ENCODE data around the gene NCR1. TPM values are rescaled to one million over a fixed set of nuclear protein-coding genes. Genes with fewer than 3 reads are reported as not detected.
"Not testable (repeated sequence)": the region's sequence is repeated elsewhere in the genome, so short reads cannot be mapped to it uniquely, and the experiment has no call there.

The NCR1 gene
- total and polyA plus RNA-seq, 2 donors (not counting 1 experiment from before 2014, with no cell fraction given), result 2.4 TPM; not detected in 1

DNA sequence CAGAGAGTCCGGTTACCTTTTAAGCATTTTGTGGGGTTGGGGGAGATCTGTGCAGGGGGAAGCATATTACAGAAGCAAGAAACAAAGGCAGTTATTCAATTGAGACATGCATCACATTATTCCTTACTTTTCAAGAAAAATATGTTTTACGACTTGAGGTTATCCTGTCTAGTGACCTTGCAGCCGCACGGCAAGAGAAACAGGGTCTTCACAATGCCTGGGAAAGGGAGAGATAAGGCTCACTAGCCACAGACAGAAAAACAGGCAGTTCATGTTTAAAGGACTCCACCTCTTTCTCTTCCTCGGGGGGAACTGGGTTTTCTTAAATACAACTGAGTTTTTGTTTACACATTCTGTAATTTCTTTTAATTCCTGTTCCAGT is 536 bp upstream of the NCR1 start:
- no peaks in the 10 kb centered on the region for H3K36me3 ChIP-seq (replicated peaks in 1 of 2; ENCODE audit: control extremely low read depth in 1 of 2, control insufficient read depth in 1 of 2, extremely low read depth in 1 of 2, insufficient read depth in 2 of 2, low read length in 1 of 2)
- ChIA-PET POLR2A (no interaction called here), CTCF (no interaction called here)
- WGBS (ENCODE audit: insufficient coverage), result no CpG with 5 or more reads among the region's 5 CpGs
- H3K4me3 ChIP-seq (ENCODE audit: control extremely low read depth in 1 of 5, extremely low read depth in 1 of 5, insufficient read depth in 1 of 5, low read depth in 2 of 5, low read length in 4 of 5), result peak overlapping the region in 1 of 5 experiments; percentile 46
- TF ChIP-seq EZH2 (IDR thresholded peaks at IDR 0.05; ENCODE audit: borderline replicate concordance, insufficient read depth, low read depth, low read length, poor library complexity, severe bottlenecking), result no peak
- TF ChIP-seq, protein P1, sequence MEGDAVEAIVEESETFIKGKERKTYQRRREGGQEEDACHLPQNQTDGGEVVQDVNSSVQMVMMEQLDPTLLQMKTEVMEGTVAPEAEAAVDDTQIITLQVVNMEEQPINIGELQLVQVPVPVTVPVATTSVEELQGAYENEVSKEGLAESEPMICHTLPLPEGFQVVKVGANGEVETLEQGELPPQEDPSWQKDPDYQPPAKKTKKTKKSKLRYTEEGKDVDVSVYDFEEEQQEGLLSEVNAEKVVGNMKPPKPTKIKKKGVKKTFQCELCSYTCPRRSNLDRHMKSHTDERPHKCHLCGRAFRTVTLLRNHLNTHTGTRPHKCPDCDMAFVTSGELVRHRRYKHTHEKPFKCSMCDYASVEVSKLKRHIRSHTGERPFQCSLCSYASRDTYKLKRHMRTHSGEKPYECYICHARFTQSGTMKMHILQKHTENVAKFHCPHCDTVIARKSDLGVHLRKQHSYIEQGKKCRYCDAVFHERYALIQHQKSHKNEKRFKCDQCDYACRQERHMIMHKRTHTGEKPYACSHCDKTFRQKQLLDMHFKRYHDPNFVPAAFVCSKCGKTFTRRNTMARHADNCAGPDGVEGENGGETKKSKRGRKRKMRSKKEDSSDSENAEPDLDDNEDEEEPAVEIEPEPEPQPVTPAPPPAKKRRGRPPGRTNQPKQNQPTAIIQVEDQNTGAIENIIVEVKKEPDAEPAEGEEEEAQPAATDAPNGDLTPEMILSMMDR (IDR thresholded peaks at IDR 0.05), result no peak
- H3K9ac ChIP-seq (ENCODE audit: low read length), result no peak overlapping the region
- H3K4me2 ChIP-seq (replicated peaks; ENCODE audit: low read depth, low read length, poor library complexity, severe bottlenecking), result peak overlapping the region; percentile 38
- no peaks in the 10 kb centered on the region for H3K4me1 ChIP-seq (ENCODE audit: control insufficient read depth in 2 of 2, insufficient read depth in 2 of 2, low read length in 2 of 2)
- H4K20me1 ChIP-seq (ENCODE audit: control insufficient read depth, insufficient read depth, low read length, poor library complexity, severe bottlenecking), result no peaks in the 10 kb centered on the region
- H3K4me3 Mint-ChIP-seq, result no peak overlapping the region
- H3K27ac Mint-ChIP-seq, result no peak overlapping the region
- ATAC-seq (ENCODE audit: low read depth), result no peak
- peaks cover 0 to 11% (median 0%) of the 10 kb centered on the region in 3 donors for H3K9me3 ChIP-seq (ENCODE audit: control extremely low read depth in 1 of 3, control insufficient read depth in 2 of 3, insufficient read depth in 1 of 3, low read length in 2 of 3)
- intact Hi-C loops (cut with micrococcal nuclease), result no loop called here
- no peaks in the 10 kb centered on the region for H3K4me1 Mint-ChIP-seq
- peaks cover 0 to 7% (median 0%) of the 10 kb centered on the region in 4 experiments for H3K27me3 ChIP-seq (replicated peaks in 1 of 4; ENCODE audit: control extremely low read depth in 1 of 4, control insufficient read depth in 3 of 4, insufficient read depth in 4 of 4, low read length in 3 of 4)
- H3K9me3 Mint-ChIP-seq (ENCODE audit: insufficient read depth), result no peaks in the 10 kb centered on the region
- no peak overlapping the region for H2AFZ ChIP-seq (ENCODE audit: insufficient read depth, low read depth, low read length, poor library complexity, severe bottlenecking)
- H3K27me3 Mint-ChIP-seq, result peaks cover 9% of the 10 kb centered on the region
- no peak for DNase-seq
- H3K79me2 ChIP-seq (ENCODE audit: control insufficient read depth, insufficient read depth, low read length), result no peaks in the 10 kb centered on the region
- no peak overlapping the region for H3K27ac ChIP-seq (ENCODE audit: low read length in 2 of 2)

DNA sequence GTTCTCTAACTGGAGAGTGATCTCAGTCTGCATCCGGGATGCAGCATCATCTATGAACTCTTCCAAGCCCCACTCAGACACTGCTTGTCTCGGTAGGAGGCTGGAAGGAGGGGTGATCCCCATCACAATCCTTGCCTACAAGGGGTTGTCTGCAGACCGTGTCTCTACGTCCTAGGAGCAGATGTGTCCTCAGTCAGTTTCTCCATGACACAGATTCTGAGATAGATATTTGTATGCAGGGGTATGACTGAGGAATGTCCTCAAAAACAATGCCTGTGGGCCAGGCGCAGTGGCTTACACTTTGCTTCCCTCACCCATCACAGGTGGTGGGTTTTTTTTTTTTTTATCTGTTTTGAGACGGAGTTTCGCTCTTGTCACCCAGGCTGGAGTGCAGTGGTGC is 871 bp downstream of the NCR1 start:
- H3K4me3 Mint-ChIP-seq, result no peak overlapping the region
- H3K27ac Mint-ChIP-seq, result no peak overlapping the region
- H3K27me3 Mint-ChIP-seq, result peaks cover 16% of the 10 kb centered on the region
- Histone ChIP-seq H3K79me2 (ENCODE audit: control insufficient read depth, insufficient read depth, low read length) (no peaks in the 10 kb centered on the region), H3K9ac (ENCODE audit: low read length) (no peak overlapping the region), H3K36me3 (replicated peaks in 1 of 2; ENCODE audit: control extremely low read depth in 1 of 2, control insufficient read depth in 1 of 2, extremely low read depth in 1 of 2, insufficient read depth in 2 of 2, low read length in 1 of 2) (no peaks in the 10 kb centered on the region), H3K9me3 (ENCODE audit: control extremely low read depth in 1 of 3, control insufficient read depth in 2 of 3, insufficient read depth in 1 of 3, low read length in 2 of 3) (peaks cover 0 to 11% (median 0%) of the 10 kb centered on the region in 3 donors), H3K4me2 (replicated peaks; ENCODE audit: low read depth, low read length, poor library complexity, severe bottlenecking) (no peak overlapping the region), H3K4me3 (ENCODE audit: control extremely low read depth in 1 of 5, extremely low read depth in 1 of 5, insufficient read depth in 1 of 5, low read depth in 2 of 5, low read length in 4 of 5) (no peak overlapping the region), H4K20me1 (ENCODE audit: control insufficient read depth, insufficient read depth, low read length, poor library complexity, severe bottlenecking) (no peaks in the 10 kb centered on the region), H2AFZ (ENCODE audit: insufficient read depth, low read depth, low read length, poor library complexity, severe bottlenecking) (no peak overlapping the region), H3K27ac (ENCODE audit: low read length in 2 of 2) (no peak overlapping the region), H3K4me1 (ENCODE audit: control insufficient read depth in 2 of 2, insufficient read depth in 2 of 2, low read length in 2 of 2) (no peaks in the 10 kb centered on the region), H3K27me3 (replicated peaks in 1 of 4; ENCODE audit: control extremely low read depth in 1 of 4, control insufficient read depth in 3 of 4, insufficient read depth in 4 of 4, low read length in 3 of 4) (peaks cover 0 to 7% (median 0%) of the 10 kb centered on the region in 4 experiments)
- DNase-seq, result no peak
- no peak for TF ChIP-seq EZH2 (IDR thresholded peaks at IDR 0.05; ENCODE audit: borderline replicate concordance, insufficient read depth, low read depth, low read length, poor library complexity, severe bottlenecking)
- TF ChIP-seq, protein P1 (IDR thresholded peaks at IDR 0.05), result no peak
- no CpG with 5 or more reads among the region's 7 CpGs for WGBS (ENCODE audit: insufficient coverage)
- ChIA-PET POLR2A (no interaction called here), CTCF (interaction anchor here (0.7 kb wide), 1 partner anchor 637 kb away, joined by 3 read pairs; no protein-coding TSS in a partner anchor)
- no peaks in the 10 kb centered on the region for H3K9me3 Mint-ChIP-seq (ENCODE audit: insufficient read depth)
- no peak for ATAC-seq (ENCODE audit: low read depth)
- H3K4me1 Mint-ChIP-seq, result no peaks in the 10 kb centered on the region
- intact Hi-C loops (cut with micrococcal nuclease), result no loop called here

DNA sequence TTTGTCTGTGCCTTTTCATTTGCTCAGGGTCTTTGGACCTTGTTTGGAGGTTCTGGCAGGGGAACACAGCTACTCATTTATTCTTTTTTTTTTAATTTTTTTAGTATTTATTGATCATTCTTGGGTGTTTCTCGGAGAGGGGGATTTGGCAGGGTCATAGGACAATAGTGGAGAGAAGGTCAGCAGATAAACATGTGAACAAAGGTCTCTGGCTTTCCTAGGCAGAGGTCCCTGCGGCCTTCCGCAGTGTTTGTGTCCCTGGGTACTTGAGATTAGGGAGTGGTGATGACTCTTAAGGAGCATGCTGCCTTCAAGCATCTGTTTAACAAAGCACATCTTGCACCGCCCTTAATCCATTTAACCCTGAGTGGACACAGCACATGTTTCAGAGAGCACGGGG is 2.0 kb downstream of the NCR1 start:
- DNase-seq; H3K27me3 ChIP-seq (replicated peaks in 1 of 4; ENCODE audit: control extremely low read depth in 1 of 4, control insufficient read depth in 3 of 4, insufficient read depth in 4 of 4, low read length in 3 of 4); H3K4me2 ChIP-seq (replicated peaks; ENCODE audit: low read depth, low read length, poor library complexity, severe bottlenecking); H3K36me3 ChIP-seq (replicated peaks in 1 of 2; ENCODE audit: control extremely low read depth in 1 of 2, control insufficient read depth in 1 of 2, extremely low read depth in 1 of 2, insufficient read depth in 2 of 2, low read length in 1 of 2); H3K4me1 Mint-ChIP-seq; H3K9ac ChIP-seq (ENCODE audit: low read length); H4K20me1 ChIP-seq (ENCODE audit: control insufficient read depth, insufficient read depth, low read length, poor library complexity, severe bottlenecking); H2AFZ ChIP-seq (ENCODE audit: insufficient read depth, low read depth, low read length, poor library complexity, severe bottlenecking); CTCF ChIA-PET; H3K4me1 ChIP-seq (ENCODE audit: control insufficient read depth in 2 of 2, insufficient read depth in 2 of 2, low read length in 2 of 2); H3K4me3 ChIP-seq (ENCODE audit: control extremely low read depth in 1 of 5, extremely low read depth in 1 of 5, insufficient read depth in 1 of 5, low read depth in 2 of 5, low read length in 4 of 5); POLR2A ChIA-PET; H3K79me2 ChIP-seq (ENCODE audit: control insufficient read depth, insufficient read depth, low read length); H3K27ac ChIP-seq (ENCODE audit: low read length in 2 of 2); H3K4me3 Mint-ChIP-seq; ATAC-seq (ENCODE audit: low read depth); intact Hi-C loops (cut with micrococcal nuclease); H3K27ac Mint-ChIP-seq; H3K9me3 Mint-ChIP-seq (ENCODE audit: insufficient read depth): not testable (repeated sequence)
- H3K27me3 Mint-ChIP-seq, result peaks cover 22% of the 10 kb centered on the region
- peaks cover 0 to 11% (median 0%) of the 10 kb centered on the region in 3 donors for H3K9me3 ChIP-seq (ENCODE audit: control extremely low read depth in 1 of 3, control insufficient read depth in 2 of 3, insufficient read depth in 1 of 3, low read length in 2 of 3)
- WGBS (ENCODE audit: insufficient coverage), result no CpG with 5 or more reads among the region's 5 CpGs

Data from B cell (primary cell).